OCI-LY7 (cell line): ENCODE results near the gene USP24. TPM values are rescaled to one million over a fixed set of nuclear protein-coding genes. Genes with fewer than 3 reads are reported as not detected.

Source experiments
- BruUV-seq: library from RNA; stranded (reverse); fragments of 400-500 nt; replicated peaks from 2 replicates; lab custom pipeline; 2021; lab: Mats Ljungman, UMichigan
- CTCF ChIA-PET: fragments of 300-600 bp; sonication (Branson Sonifier 250); formaldehyde crosslinking; loops from one replicate; lab custom pipeline; 2022; ENCODE audit warnings: antibody characterized with exemption; ENCODE audit not compliant: unreplicated experiment; lab: Charles Lee
- POLR2A ChIA-PET: fragments of 300-600 bp; sonication (Branson Sonifier 250); formaldehyde crosslinking; loops from one replicate; lab custom pipeline; 2022; ENCODE audit warnings: antibody characterized with exemption; lab: Charles Lee
- DNase-seq: peaks from one replicate; pipeline ENCODE4 v3.0.0-alpha.2; 2015; ENCODE audit warnings: low spot score
- H2AFZ ChIP-seq: fragments of 200-600 bp; sonication (generic), shearing (Covaris generic); 2 replicates; pipeline ENCODE4 v1.6.1; 2014; ENCODE audit warnings: mild to moderate bottlenecking, antibody characterized with exemption, low read length, moderate library complexity
- H3K27ac ChIP-seq: fragments of 200-600 bp; sonication (generic); 2 replicates; pipeline ENCODE4 v1.5.1; 2014; ENCODE audit warnings: mixed run types, low read depth, mild to moderate bottlenecking, moderate library complexity, low read length, inconsistent platforms; ENCODE audit not compliant: poor library complexity, severe bottlenecking
- H3K36me3 ChIP-seq: fragments of 200-600 bp; sonication (generic); 2 replicates; pipeline ENCODE4 v1.6.1; 2014; ENCODE audit warnings: mild to moderate bottlenecking, antibody characterized with exemption, low read length, moderate library complexity, mixed read lengths; ENCODE audit not compliant: insufficient read depth
- H3K4me1 ChIP-seq: fragments of 200-600 bp; sonication (generic); 2 replicates; pipeline ENCODE4 v1.5.1; 2014; ENCODE audit warnings: mild to moderate bottlenecking, low read length; ENCODE audit not compliant: insufficient read depth, poor library complexity, severe bottlenecking
- H3K4me2 ChIP-seq: fragments of 200-600 bp; sonication (generic); 2 replicates; pipeline ENCODE4 v1.6.1; 2014; ENCODE audit warnings: mild to moderate bottlenecking, low read length
- H3K4me3 ChIP-seq: fragments of 200-600 bp; sonication (generic); 2 replicates; pipeline ENCODE4 v1.5.1; 2014; ENCODE audit warnings: mild to moderate bottlenecking, low read depth, low read length; ENCODE audit not compliant: poor library complexity, severe bottlenecking
- H3K79me2 ChIP-seq: fragments of 200-600 bp; sonication (generic); 2 replicates; pipeline ENCODE4 v1.6.1; 2016; ENCODE audit warnings: low read depth, mild to moderate bottlenecking, low read length, moderate library complexity, mixed read lengths; ENCODE audit not compliant: insufficient read depth
- H3K9me2 ChIP-seq: fragments of 200-600 bp; sonication (generic); 2 replicates; pipeline ENCODE4 v1.6.1; 2016; ENCODE audit warnings: mild to moderate bottlenecking, low read length, mixed read lengths; ENCODE audit not compliant: insufficient read depth
- H3K9me3 ChIP-seq: fragments of 200-600 bp; sonication (generic); 2 replicates; pipeline ENCODE4 v1.6.1; 2014; ENCODE audit warnings: mild to moderate bottlenecking, mixed run types, low read length, mixed read lengths
- H4K20me1 ChIP-seq: fragments of 200-600 bp; sonication (generic); 2 replicates; pipeline ENCODE4 v1.6.1; 2014; ENCODE audit warnings: mild to moderate bottlenecking, antibody characterized with exemption, low read length, moderate library complexity, mixed read lengths; ENCODE audit not compliant: insufficient read depth
- CTCF ChIP-seq: fragments of 200-600 bp; sonication (generic); conservative IDR thresholded peaks from 2 replicates; pipeline ENCODE4 v1.5.1; 2014; ENCODE audit warnings: mild to moderate bottlenecking, antibody characterized with exemption, low read length, moderate library complexity, mixed read lengths
- EZH2phosphoT487 ChIP-seq: fragments of 200-600 bp; sonication (generic); IDR thresholded peaks from 2 replicates; pipeline ENCODE4 v1.6.1; 2018; ENCODE audit warnings: low read depth, borderline replicate concordance, mild to moderate bottlenecking, mixed run types, antibody characterized with exemption, low read length, moderate library complexity, mixed read lengths
- intact Hi-C: fragments of 100-400 bp; cut with micrococcal nuclease; formaldehyde crosslinking; loops from one replicate; pipeline ENCODE4 v1.10.0; 2022; ENCODE audit not compliant: unreplicated experiment
- total RNA-seq, 2 experiments: library from RNA; depleted of rRNA in 1 of 2; stranded (reverse); fragments of >200 nt in 1 of 2; shearing (Covaris generic) in 1 of 2; gene quantifications; 2 replicates each; pipeline ENCODE4 v1.2.3, GENCODE V29; 2014 to 2022

The USP24 gene
- total RNA-seq, 2 experiments from 2014 or later: 35.1 to 46.3 TPM

- no peaks in the 10 kb centered on the region for H3K79me2 ChIP-seq
- no peak overlapping the region for H3K27ac ChIP-seq
- H3K4me1 ChIP-seq: no peaks in the 10 kb centered on the region
- DNase-seq: no peak
- H2AFZ ChIP-seq: no peak overlapping the region
- intact Hi-C loops: no loop called here
- no peak overlapping the region for H3K4me2 ChIP-seq
- BruUV-seq: no TSS peak
- no peaks in the 10 kb centered on the region for H3K36me3 ChIP-seq
- no peaks in the 10 kb centered on the region for H3K9me3 ChIP-seq
- no peak overlapping the region for H3K4me3 ChIP-seq
- no peaks in the 10 kb centered on the region for H3K9me2 ChIP-seq
- no peaks in the 10 kb centered on the region for H4K20me1 ChIP-seq
- no peak for TF ChIP-seq CTCF
- TF ChIP-seq EZH2phosphoT487: no peak
- ChIA-PET POLR2A (interaction anchor here (0.6 kb wide), 1 partner anchor 632 kb away, joined by 3 read pairs; no protein-coding TSS in a partner anchor), CTCF (no interaction called here)
Measured at GRCh38 chr1:55056632-55056992, 158.6 kb downstream of the USP24 start.

DNA sequence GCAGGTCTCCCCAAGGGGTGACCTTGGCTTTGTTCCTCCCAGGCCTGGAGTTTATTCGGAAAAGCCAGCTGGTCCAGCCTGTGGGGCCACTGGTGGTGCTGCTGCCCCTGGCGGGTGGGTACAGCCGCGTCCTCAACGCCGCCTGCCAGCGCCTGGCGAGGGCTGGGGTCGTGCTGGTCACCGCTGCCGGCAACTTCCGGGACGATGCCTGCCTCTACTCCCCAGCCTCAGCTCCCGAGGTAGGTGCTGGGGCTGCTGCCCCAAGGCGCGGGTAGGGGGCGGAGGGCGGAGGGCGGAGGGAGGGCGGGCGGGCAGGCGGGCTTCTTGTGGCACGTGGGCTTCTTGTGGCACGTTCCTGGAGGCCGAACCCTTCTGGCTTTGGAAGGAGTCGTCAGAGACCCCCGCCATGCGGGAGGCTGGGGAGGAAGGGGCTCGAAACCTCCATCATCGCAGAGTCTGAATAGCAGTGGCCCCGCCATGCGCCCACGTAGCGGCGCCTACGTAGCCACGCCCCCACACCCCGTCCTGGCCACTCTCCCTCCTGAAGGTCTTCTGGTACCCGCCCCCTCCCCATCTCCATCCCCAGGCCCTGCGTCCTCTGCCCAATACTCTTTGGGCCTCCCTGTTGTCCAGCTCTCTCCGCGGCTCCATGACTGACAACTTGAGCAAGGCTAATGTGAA is 159.1 kb downstream of the USP24 start:
- no peak for DNase-seq
- Histone ChIP-seq H4K20me1 (no peaks in the 10 kb centered on the region), H3K4me1 (no peaks in the 10 kb centered on the region), H3K9me3 (no peaks in the 10 kb centered on the region), H3K4me2 (no peak overlapping the region), H3K9me2 (no peaks in the 10 kb centered on the region), H3K4me3 (no peak overlapping the region), H2AFZ (no peak overlapping the region), H3K27ac (no peak overlapping the region), H3K36me3 (no peaks in the 10 kb centered on the region), H3K79me2 (no peaks in the 10 kb centered on the region)
- TF ChIP-seq CTCF: no peak
- no peak for TF ChIP-seq EZH2phosphoT487
- intact Hi-C loops: no loop called here
- ChIA-PET POLR2A (no interaction called here), CTCF (no interaction called here)
- no TSS peak for BruUV-seq
